NCI-H2196 treated with DMSO at 0.1 percent for 48 hours (cell line): ENCODE data around the gene TFF3.
"Not testable (repeated sequence)": the region's sequence is repeated elsewhere in the genome, so short reads cannot be mapped to it uniquely, and the experiment has no call there.

ENCODE experiments used
- DNase-seq: peaks from one replicate; lab custom pipeline; 2025; ENCODE audit not compliant: unreplicated experiment; lab: John Stamatoyannopoulos, UW

The TFF3 gene

GRCh38 chr21:42306366-42307035 is 8.7 kb downstream of the TFF3 start:
- DNase-seq, result no peak

GRCh38 chr21:42305707-42306147 is 9.5 kb downstream of the TFF3 start:
- no peak for DNase-seq

- DNase-seq, result no peak
Observed at GRCh38 chr21:42304556-42305454, 10.4 kb downstream of the TFF3 start.

- DNase-seq, result no peak
Observed at GRCh38 chr21:42303443-42303842, 11.8 kb downstream of the TFF3 start.

- no peak for DNase-seq
Observed at GRCh38 chr21:42302794-42303193, 12.4 kb downstream of the TFF3 start.

- no peak for DNase-seq
Observed at GRCh38 chr21:42302076-42302650, 13.0 kb downstream of the TFF3 start.

GRCh38 chr21:42301371-42302075 is 13.7 kb downstream of the TFF3 start:
- DNase-seq, result no peak

- no peak for DNase-seq
Observed at GRCh38 chr21:42300956-42301355, 14.3 kb downstream of the TFF3 start.

- no peak for DNase-seq
Observed at GRCh38 chr21:42300045-42300583, 15.1 kb downstream of the TFF3 start.

- DNase-seq, result no peak
Observed at GRCh38 chr21:42299324-42300044, 15.7 kb downstream of the TFF3 start.

GRCh38 chr21:42298657-42299056 is 16.6 kb downstream of the TFF3 start:
- no peak for DNase-seq

- no peak for DNase-seq
Observed at GRCh38 chr21:42298237-42298636, 17.0 kb downstream of the TFF3 start.

- DNase-seq, result no peak
Observed at GRCh38 chr21:42297377-42297776, 17.8 kb downstream of the TFF3 start.

GRCh38 chr21:42296501-42296900 is 18.7 kb downstream of the TFF3 start:
- no peak for DNase-seq

- DNase-seq, result no peak
Observed at GRCh38 chr21:42295845-42296244, 19.4 kb downstream of the TFF3 start.

GRCh38 chr21:42294273-42294880 is 20.8 kb downstream of the TFF3 start:
- no peak for DNase-seq

GRCh38 chr21:42293649-42294272 is 21.4 kb downstream of the TFF3 start:
- no peak for DNase-seq

- DNase-seq, result not testable (repeated sequence)
Observed at GRCh38 chr21:42292563-42293142, 22.6 kb downstream of the TFF3 start.
